Measurements from ENCODE around the gene CCDC17.

The CCDC17 gene

GRCh38 chr1:45622524-45623394, 1.1 kb downstream of the CCDC17 start:
- H3K4me3 ChIP-seq (replicated peaks; ENCODE audit: low read depth, low read length): no peak overlapping the region
- TF ChIP-seq CTCF (IDR thresholded peaks at IDR 0.05; ENCODE audit: low read length, missing control alignments): no peak
- DNase-seq (ENCODE audit: low read depth): no peak

GRCh38 chr1:45621895-45622523, 1.8 kb downstream of the CCDC17 start:
- no peak for DNase-seq (ENCODE audit: low read depth)
- H3K4me3 ChIP-seq (replicated peaks; ENCODE audit: low read depth, low read length): no peak overlapping the region

GRCh38 chr1:45621501-45621836, 2.4 kb downstream of the CCDC17 start:
- no peak for DNase-seq (ENCODE audit: low read depth)

More at GRCh38 chr1:45621895-45622523, 1.8 kb downstream of the CCDC17 start:
- TF ChIP-seq CTCF (IDR thresholded peaks at IDR 0.05; ENCODE audit: low read length, missing control alignments): no peak

GRCh38 chr1:45620588-45621500, 3.0 kb downstream of the CCDC17 start:
- no peak for TF ChIP-seq CTCF (IDR thresholded peaks at IDR 0.05; ENCODE audit: low read length, missing control alignments)
- DNase-seq (ENCODE audit: low read depth): no peak
- no peak overlapping the region for H3K4me3 ChIP-seq (replicated peaks; ENCODE audit: low read depth, low read length)

More at GRCh38 chr1:45621501-45621836, 2.4 kb downstream of the CCDC17 start:
- no peak overlapping the region for H3K4me3 ChIP-seq (replicated peaks; ENCODE audit: low read depth, low read length)
- TF ChIP-seq CTCF (IDR thresholded peaks at IDR 0.05; ENCODE audit: low read length, missing control alignments): no peak

GRCh38 chr1:45619149-45619921, 4.5 kb downstream of the CCDC17 start:
- DNase-seq (ENCODE audit: low read depth): no peak

More at GRCh38 chr1:45619149-45619921, 4.5 kb downstream of the CCDC17 start:
- TF ChIP-seq CTCF (IDR thresholded peaks at IDR 0.05; ENCODE audit: low read length, missing control alignments): no peak
- H3K4me3 ChIP-seq (replicated peaks; ENCODE audit: low read depth, low read length): no peak overlapping the region
